Colonic mucosa (tissue), 4 donors: ENCODE results near the gene YIF1A. TPM values are rescaled to one million over a fixed set of nuclear protein-coding genes. Genes with fewer than 3 reads are reported as not detected.
A peak's percentile ranks its signal among the peaks of the same experiment; 100 is the strongest.
"Not testable (repeated sequence)": the region's sequence is repeated elsewhere in the genome, so short reads cannot be mapped to it uniquely, and the experiment has no call there.

Source experiments
- DNase-seq: peaks from one replicate; pipeline ENCODE4 v3.0.0-alpha.2; 2020
- H3K27ac ChIP-seq: fragments of 200-600 bp; one replicate; pipeline ENCODE4 v1.8.0; 2021
- H3K27me3 ChIP-seq: fragments of 200-600 bp; one replicate; pipeline ENCODE4 v1.8.0; 2021
- H3K36me3 ChIP-seq: fragments of 200-600 bp; one replicate; pipeline ENCODE4 v1.8.0; 2021
- H3K4me1 ChIP-seq: fragments of 200-600 bp; one replicate; pipeline ENCODE4 v1.8.0; 2021; ENCODE audit warnings: mild to moderate bottlenecking
- H3K4me3 ChIP-seq: fragments of 200-600 bp; one replicate; pipeline ENCODE4 v1.8.0; 2021
- H3K9ac ChIP-seq, 2 donors: one replicate each; pipeline ENCODE4 v1.7.0; 2013; ENCODE audit warnings: control low read depth in 2 of 2, low read depth in 2 of 2, low read length in 2 of 2
- H3K9me3 ChIP-seq: fragments of 200-600 bp; one replicate; pipeline ENCODE4 v1.8.0; 2021
- intact Hi-C: fragments of 100-400 bp; cut with DNase I; formaldehyde crosslinking; loops from one replicate; pipeline ENCODE4 v1.14.1; 2022
- total RNA-seq, 2 donors: library from RNA; stranded (reverse); fragmentation: NEBNext Ultra II Directional in 1 of 2; extraction: Animal tissue kit (Norgen Biotek cat#: 25700) in 1 of 2; gene quantifications; one replicate each; pipeline ENCODE4 v1.2.1, GENCODE V29; 2021
- TF ChIP-seq, protein P1 (sequence below): fragments of 200-600 bp; IDR thresholded peaks from one replicate; pipeline ENCODE4 v1.8.0; 2022; ENCODE audit warnings: antibody characterized with exemption, mild to moderate bottlenecking
- donor health status: healthy.
- donor health status: DM: no; HTN: no; CAD: no.
- donor health status: DM: no; HTN: no; CAD: no.

YIF1A gene
- total RNA-seq, 2 donors from 2014 or later, result 87.4 to 159 TPM

- H3K9ac ChIP-seq, result no peak overlapping the region
- TF ChIP-seq, protein P1, sequence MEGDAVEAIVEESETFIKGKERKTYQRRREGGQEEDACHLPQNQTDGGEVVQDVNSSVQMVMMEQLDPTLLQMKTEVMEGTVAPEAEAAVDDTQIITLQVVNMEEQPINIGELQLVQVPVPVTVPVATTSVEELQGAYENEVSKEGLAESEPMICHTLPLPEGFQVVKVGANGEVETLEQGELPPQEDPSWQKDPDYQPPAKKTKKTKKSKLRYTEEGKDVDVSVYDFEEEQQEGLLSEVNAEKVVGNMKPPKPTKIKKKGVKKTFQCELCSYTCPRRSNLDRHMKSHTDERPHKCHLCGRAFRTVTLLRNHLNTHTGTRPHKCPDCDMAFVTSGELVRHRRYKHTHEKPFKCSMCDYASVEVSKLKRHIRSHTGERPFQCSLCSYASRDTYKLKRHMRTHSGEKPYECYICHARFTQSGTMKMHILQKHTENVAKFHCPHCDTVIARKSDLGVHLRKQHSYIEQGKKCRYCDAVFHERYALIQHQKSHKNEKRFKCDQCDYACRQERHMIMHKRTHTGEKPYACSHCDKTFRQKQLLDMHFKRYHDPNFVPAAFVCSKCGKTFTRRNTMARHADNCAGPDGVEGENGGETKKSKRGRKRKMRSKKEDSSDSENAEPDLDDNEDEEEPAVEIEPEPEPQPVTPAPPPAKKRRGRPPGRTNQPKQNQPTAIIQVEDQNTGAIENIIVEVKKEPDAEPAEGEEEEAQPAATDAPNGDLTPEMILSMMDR, result no peak
- no peak for DNase-seq
- H3K4me1 ChIP-seq, result peaks cover 6% of the 10 kb centered on the region
- no peak overlapping the region for H3K4me3 ChIP-seq
- H3K27ac ChIP-seq, result no peak overlapping the region
- no peaks in the 10 kb centered on the region for H3K27me3 ChIP-seq
- intact Hi-C loops, result loop anchor here (2.0 kb wide), 1 partner anchor 37 kb away; no protein-coding TSS in a partner anchor
- no peaks in the 10 kb centered on the region for H3K9me3 ChIP-seq
- H3K36me3 ChIP-seq, result no peaks in the 10 kb centered on the region
Observed at GRCh38 chr11:66259956-66260355, 29.0 kb downstream of the YIF1A start.

DNA sequence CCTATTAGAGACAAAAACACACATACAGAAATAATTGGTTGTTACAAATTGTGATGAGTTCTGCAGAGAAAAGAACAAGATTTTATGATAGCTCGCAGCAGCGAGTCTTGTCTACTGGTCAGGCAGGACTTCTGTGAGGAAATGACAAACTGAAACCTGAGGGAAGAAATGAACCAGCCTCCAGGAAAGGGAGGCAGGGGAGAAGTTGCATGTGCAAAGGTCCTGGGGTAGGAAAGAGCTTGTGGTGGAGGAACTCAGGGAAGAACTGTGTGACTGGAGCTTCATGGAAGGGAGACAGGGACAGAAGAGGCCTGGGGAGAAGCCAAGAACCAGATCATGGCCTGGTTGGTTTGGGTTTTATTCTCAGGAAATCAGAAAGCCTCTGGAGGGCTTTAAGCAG, 29.7 kb downstream of the YIF1A start:
- H3K27ac ChIP-seq, result no peak overlapping the region
- intact Hi-C loops, result loop anchor here (2.0 kb wide), 1 partner anchor 36 kb away; no protein-coding TSS in a partner anchor
- H3K36me3 ChIP-seq, result no peaks in the 10 kb centered on the region
- TF ChIP-seq, protein P1, result no peak
- no peak overlapping the region for H3K9ac ChIP-seq
- no peak for DNase-seq
- H3K9me3 ChIP-seq, result no peaks in the 10 kb centered on the region
- no peaks in the 10 kb centered on the region for H3K27me3 ChIP-seq
- H3K4me1 ChIP-seq, result peaks cover 6% of the 10 kb centered on the region
- H3K4me3 ChIP-seq, result no peak overlapping the region

DNA sequence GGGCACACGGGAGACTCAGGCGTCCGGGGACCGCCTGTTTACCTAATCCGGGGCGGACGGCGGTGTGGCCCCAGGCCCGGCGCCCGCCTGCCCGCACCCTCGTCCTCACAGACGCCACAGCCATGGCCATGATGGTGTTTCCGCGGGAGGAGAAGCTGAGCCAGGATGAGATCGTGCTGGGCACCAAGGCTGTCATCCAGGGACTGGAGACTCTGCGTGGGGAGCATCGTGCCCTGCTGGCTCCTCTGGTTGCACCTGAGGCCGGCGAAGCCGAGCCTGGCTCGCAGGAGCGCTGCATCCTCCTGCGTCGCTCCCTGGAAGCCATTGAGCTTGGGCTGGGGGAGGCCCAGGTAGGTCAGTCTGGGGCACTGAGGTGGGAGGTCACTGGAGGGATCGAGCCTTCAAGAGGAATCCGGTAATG, 30.5 kb downstream of the YIF1A start:
- H3K27ac ChIP-seq, result peak overlapping the region; percentile 84

GRCh38 chr11:66253081-66253480, 35.9 kb downstream of the YIF1A start:
- intact Hi-C loops, H3K36me3 ChIP-seq, H3K4me1 ChIP-seq: not testable (repeated sequence)

More for the DNA sequence above, 30.5 kb downstream of the YIF1A start:
- H3K36me3 ChIP-seq, result no peaks in the 10 kb centered on the region
- peaks cover 6% of the 10 kb centered on the region for H3K4me1 ChIP-seq
- intact Hi-C loops, result loop anchor here (2.0 kb wide), 1 partner anchor 36 kb away; no protein-coding TSS in a partner anchor
- no peak for DNase-seq
- TF ChIP-seq, protein P1, result peak; percentile 23
- peak overlapping the region; percentile 95 for H3K4me3 ChIP-seq
- H3K27me3 ChIP-seq, result no peaks in the 10 kb centered on the region
- peak overlapping the region; percentile 79 to 89 for H3K9ac ChIP-seq
- H3K9me3 ChIP-seq, result no peaks in the 10 kb centered on the region

GRCh38 chr11:66251809-66252208, 37.1 kb downstream of the YIF1A start:
- Histone ChIP-seq H3K9me3 (no peaks in the 10 kb centered on the region), H3K4me1 (no peaks in the 10 kb centered on the region), H3K27me3 (no peaks in the 10 kb centered on the region), H3K36me3 (no peaks in the 10 kb centered on the region), H3K9ac (no peak overlapping the region), H3K4me3 (no peak overlapping the region), H3K27ac (no peak overlapping the region)
- intact Hi-C loops, result no loop called here
- TF ChIP-seq, protein P1, result no peak
- DNase-seq, result no peak

More at GRCh38 chr11:66253081-66253480, 35.9 kb downstream of the YIF1A start:
- H3K9ac ChIP-seq, H3K27me3 ChIP-seq, DNase-seq, H3K27ac ChIP-seq, H3K9me3 ChIP-seq, H3K4me3 ChIP-seq: not testable (repeated sequence)

DNA sequence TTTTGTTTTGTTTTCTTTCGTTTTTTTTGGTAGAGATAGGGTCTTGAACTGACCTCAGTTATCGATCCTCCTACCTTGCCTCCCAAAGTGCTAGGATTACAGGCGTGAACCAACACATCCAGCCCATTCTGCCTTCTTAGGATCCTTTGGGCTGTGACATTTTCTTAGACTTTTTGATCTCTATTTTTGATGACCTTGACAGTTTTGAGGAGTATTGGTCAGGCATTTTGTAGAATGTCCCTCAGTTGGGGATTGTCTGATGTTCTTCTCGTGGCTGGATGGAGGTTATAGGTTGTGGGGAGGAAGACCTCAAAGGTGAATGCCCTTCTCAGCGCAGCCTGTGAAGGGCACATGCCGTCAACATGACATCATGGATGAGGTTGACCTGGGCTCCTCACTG, 40.0 kb downstream of the YIF1A start:
- no peak overlapping the region for H3K9ac ChIP-seq
- TF ChIP-seq, protein P1, result no peak

More for the DNA sequence above, 40.0 kb downstream of the YIF1A start:
- H3K27me3 ChIP-seq, result no peaks in the 10 kb centered on the region
- intact Hi-C loops, result no loop called here
- no peaks in the 10 kb centered on the region for H3K9me3 ChIP-seq
- H3K4me1 ChIP-seq, result no peaks in the 10 kb centered on the region
- H3K27ac ChIP-seq, result no peak overlapping the region
- H3K36me3 ChIP-seq, result no peaks in the 10 kb centered on the region
- no peak for DNase-seq
- no peak overlapping the region for H3K4me3 ChIP-seq
